NCI-H345 treated with DMSO at 0.1 percent for 48 hours (cell line): ENCODE data around the gene PLTP.

Experiments used
- DNase-seq: peaks from one replicate; lab custom pipeline; 2025; ENCODE audit not compliant: unreplicated experiment; lab: John Stamatoyannopoulos, UW

PLTP gene

GRCh38 chr20:45921337-45922189 is 9.6 kb upstream of the PLTP start:
- no peak for DNase-seq

GRCh38 chr20:45920462-45921336 is 8.7 kb upstream of the PLTP start:
- DNase-seq, result no peak

GRCh38 chr20:45919542-45920399 is 7.8 kb upstream of the PLTP start:
- no peak for DNase-seq

DNA sequence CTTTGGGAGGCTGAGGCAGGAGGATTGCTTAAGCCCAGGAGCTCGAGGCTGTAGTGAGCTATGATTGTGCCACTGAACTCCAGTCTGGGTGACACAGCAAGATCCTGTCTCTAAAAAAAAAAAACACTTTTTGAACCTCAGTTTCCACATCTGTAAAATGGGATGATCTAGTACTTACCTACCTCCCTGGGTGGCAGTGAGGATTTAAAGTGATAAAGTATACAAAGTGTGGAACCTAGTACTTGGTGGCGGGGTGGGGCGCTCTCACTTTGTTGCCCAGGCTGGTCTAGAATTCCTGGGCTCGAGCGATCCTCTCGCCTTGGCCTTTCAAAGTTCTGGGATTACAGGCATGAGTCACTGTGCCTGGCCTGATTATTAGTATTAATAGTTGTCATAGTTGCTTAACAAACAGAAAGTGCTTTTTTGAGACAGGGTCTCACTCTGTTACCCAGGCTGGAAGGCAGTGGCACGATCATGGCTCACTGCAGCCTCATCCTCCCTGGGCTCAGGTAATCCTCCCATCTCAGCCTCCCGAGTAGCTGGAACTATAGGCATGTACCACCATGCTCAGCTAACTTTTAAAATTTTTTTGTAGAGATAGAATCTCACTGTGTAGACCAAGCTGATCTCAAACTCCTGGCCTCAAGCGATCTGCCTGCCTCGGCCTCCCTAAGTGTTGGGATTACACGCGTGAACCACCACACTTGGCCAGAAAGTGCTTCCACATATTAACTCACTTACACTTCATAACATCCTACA is 7.0 kb upstream of the PLTP start:
- DNase-seq, result no peak

DNA sequence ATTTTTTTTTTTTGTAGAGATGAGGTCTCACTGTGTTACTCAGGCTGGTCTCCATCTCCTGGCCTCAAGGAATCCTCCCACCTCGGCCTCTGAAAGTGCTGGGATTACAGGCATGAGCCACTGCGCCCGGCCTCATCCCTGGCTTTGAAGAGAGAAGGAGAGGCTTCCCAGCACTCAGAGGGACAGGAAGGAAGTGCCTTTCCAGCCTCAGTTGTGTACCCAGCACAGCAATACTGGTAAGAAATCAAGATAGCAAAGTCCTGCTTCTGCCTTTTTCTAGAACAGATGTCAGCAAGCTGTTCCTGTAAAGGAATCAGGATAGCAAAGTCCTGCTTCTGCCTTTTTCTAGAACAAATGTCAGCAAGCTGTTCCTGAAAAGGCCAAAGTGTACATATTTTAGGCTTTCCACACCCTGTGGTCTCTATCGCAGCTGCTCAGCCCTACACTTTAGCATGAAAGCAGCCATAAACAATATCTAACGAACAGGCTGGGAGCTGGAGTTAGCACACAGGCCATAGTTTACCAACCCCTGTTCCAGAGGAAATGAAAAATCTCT is 6.3 kb upstream of the PLTP start:
- DNase-seq, result no peak

DNA sequence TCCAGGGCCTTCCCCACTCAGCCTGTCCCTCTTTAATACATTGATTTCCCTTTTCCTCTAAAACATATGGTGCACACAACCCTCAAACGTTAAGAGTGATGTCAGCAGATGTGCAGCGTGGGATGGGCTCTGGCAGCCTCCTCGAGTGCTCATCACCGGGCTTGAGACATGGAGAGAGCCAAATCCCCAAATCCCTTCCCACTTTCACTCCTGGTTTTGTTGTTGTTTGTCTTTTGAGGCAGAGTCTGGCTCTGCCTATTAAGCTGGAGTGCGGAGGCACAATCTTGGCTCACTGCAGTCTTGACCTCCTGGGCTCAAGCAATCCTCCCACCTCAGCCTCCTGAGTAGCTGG is 5.8 kb upstream of the PLTP start:
- no peak for DNase-seq

DNA sequence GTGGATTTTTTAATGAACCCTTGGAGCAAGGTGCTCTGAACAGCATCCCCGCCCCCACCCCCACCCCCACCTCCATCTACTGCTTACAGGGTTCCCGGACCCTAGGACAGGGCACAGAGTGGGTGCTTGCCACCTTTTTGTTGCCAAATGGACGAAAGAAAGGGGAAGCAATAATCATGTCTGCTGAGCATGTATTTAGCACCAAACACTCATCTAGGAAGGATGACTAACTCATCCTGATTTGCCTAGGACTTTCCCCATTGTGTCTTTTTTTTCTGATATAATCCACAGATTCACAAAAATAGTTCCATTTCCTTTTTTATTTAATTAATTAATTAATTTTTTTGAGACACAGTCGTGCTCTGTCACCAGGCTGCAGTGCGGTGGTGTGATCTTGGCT is 1.2 kb upstream of the PLTP start:
- DNase-seq, result no peak

- no peak for DNase-seq
Measured at GRCh38 chr20:45912344-45912682, 358 bp upstream of the PLTP start.

DNA sequence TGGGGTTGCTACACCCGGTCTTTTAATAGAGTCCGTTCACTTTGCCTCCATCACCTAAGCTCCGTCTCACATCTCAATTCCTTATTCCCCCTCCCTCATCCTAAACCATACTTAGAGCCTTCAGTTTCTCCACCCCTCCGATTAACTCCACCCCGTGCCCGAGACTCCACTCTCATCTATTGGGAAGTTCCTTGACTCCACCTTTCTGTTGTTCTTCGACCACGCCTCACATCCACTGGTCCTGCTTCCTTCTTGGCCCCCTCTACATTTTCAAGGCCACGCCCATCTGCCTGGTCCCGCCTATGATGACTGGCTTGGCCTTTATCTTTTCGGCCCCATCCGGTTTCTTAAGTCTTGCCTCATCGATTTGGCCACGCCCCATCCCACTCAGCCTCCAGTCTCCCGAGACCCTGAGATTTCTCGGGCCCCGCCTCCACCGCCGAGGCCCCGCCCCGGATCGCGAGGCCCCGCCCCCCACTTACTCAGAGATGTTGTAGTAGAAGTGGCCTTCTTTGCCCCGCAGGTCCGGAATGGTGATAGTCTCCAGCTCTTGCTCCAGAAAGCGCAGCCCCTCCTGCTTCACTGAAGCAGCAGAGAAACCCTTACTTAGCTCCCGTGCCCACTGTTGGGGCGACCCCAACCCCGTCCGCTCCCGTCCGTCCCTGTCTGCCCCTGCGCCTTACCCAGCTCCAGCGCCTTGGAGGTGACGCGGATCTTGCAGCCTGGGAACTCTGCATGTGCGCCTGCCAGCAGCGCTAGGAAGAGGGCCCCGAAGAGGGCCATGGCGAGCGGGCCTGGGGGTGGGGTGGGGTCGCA is 1.1 kb downstream of the PLTP start:
- peak; percentile 61 for DNase-seq

- no peak for DNase-seq
Measured at GRCh38 chr20:45909817-45910669, 1.9 kb downstream of the PLTP start.

DNA sequence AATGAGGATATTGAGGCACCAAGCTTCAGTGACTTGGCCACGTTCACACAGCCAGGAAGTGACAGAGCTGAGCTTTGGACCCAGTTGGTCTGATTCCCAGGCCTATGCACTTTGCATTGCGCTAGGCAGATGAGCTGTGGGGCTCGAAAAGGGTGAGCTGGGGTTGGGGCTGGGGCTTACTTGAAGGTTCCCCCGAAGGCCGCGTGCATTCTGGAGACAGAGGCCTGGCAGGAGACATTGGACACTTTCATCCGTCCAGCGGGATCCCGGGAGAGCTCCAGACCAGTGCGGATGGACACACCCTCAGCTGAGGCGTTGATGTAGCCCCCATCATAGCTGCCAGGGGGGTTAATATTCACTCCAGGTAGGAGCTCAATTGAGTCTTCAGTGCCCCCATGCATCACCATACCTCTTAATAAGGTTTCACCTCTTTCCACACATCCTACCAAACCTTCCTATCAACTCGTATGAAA is 2.6 kb downstream of the PLTP start:
- DNase-seq, result no peak

GRCh38 chr20:45908084-45908483 is 3.9 kb downstream of the PLTP start:
- DNase-seq, result no peak

GRCh38 chr20:45907219-45907948 is 4.6 kb downstream of the PLTP start:
- no peak for DNase-seq

GRCh38 chr20:45905505-45906079 is 6.4 kb downstream of the PLTP start:
- no peak for DNase-seq

- no peak for DNase-seq
Measured at GRCh38 chr20:45904583-45905504, 7.1 kb downstream of the PLTP start.

GRCh38 chr20:45902199-45902701 is 9.7 kb downstream of the PLTP start:
- DNase-seq, result no peak
